HepG2 (cell line): ENCODE data around the gene CLPX. TPM values are rescaled to one million over a fixed set of nuclear protein-coding genes. Genes with fewer than 3 reads are reported as not detected.

Source experiments
- AGO2 ChIP-seq: fragments of 200-400 bp; formaldehyde crosslinking; optimal IDR thresholded peaks from 2 replicates; pipeline ENCODE3; 2017; ENCODE audit warnings: mild to moderate bottlenecking, low read depth, low read length, moderate library complexity
- ELF1 ChIP-seq: sonication (generic); formaldehyde crosslinking; IDR thresholded peaks from 2 replicates; pipeline ENCODE4 v1.4.0; 2020; ENCODE audit warnings: missing genetic modification reagents
- FOXC1 ChIP-seq: sonication (generic); formaldehyde crosslinking; IDR thresholded peaks from 2 replicates; pipeline ENCODE4 v1.8.0; 2022; ENCODE audit warnings: mild to moderate bottlenecking, missing genetic modification reagents, borderline replicate concordance
- FOXK2 ChIP-seq: fragments of 450-650 bp; IDR thresholded peaks from 2 replicates; pipeline ENCODE4 v1.6.1; 2016
- GABPA ChIP-seq, 2 experiments: IDR thresholded peaks; 2 replicates each; pipeline ENCODE4 v1.6.1; 2011 to 2016; ENCODE audit warnings: low read depth in 2 of 2, low read length in 1 of 2, missing biosample characterization in 1 of 2, missing genetic modification characterization in 1 of 2
- JUND ChIP-seq: sonication (generic); formaldehyde crosslinking; IDR thresholded peaks from 2 replicates; pipeline ENCODE4 v1.8.0; 2022; ENCODE audit warnings: mild to moderate bottlenecking, missing genetic modification reagents
- KLF11 ChIP-seq: IDR thresholded peaks from 2 replicates; pipeline ENCODE4 v1.6.1; 2016; ENCODE audit warnings: missing compliant biosample characterization
- MTERF4 ChIP-seq: sonication (generic); formaldehyde crosslinking; IDR thresholded peaks from 2 replicates; pipeline ENCODE4 v1.8.0; 2023; ENCODE audit warnings: mild to moderate bottlenecking, missing genetic modification reagents
- NCOR1 ChIP-seq: fragments of 200-600 bp; sonication (generic); IDR thresholded peaks from 2 replicates; pipeline ENCODE4 v1.7.0; 2017; ENCODE audit warnings: antibody characterized with exemption, low read length, borderline replicate concordance
- PCBP1 ChIP-seq: fragments of 200-400 bp; formaldehyde crosslinking; IDR thresholded peaks from 2 replicates; pipeline ENCODE4 v1.6.1; 2017; ENCODE audit warnings: mild to moderate bottlenecking, low read depth, low read length, borderline replicate concordance
- SAP130 ChIP-seq: IDR thresholded peaks from 2 replicates; pipeline ENCODE4 v1.6.1; 2016; ENCODE audit warnings: low read depth
- SOX6 ChIP-seq, 2 experiments: fragments of 450-650 bp in 1 of 2; sonication (generic) in 1 of 2; formaldehyde crosslinking in 1 of 2; IDR thresholded peaks; 2 replicates each; pipeline versions ENCODE4 v1.4.0 to v1.6.1; 2017 to 2020; ENCODE audit warnings: antibody characterized with exemption in 1 of 2, mild to moderate bottlenecking in 1 of 2, missing genetic modification reagents in 1 of 2
- SP2 ChIP-seq: sonication (generic); formaldehyde crosslinking; IDR thresholded peaks from 2 replicates; pipeline ENCODE4 v1.5.1; 2020; ENCODE audit warnings: mild to moderate bottlenecking, missing genetic modification reagents
- SSRP1 ChIP-seq: IDR thresholded peaks from 2 replicates; pipeline ENCODE4 v1.6.1; 2016; ENCODE audit warnings: control low read depth
- TARDBP ChIP-seq: sonication (generic); formaldehyde crosslinking; IDR thresholded peaks from 2 replicates; pipeline ENCODE4 v1.8.0; 2022; ENCODE audit warnings: mild to moderate bottlenecking, missing genetic modification reagents
- TBX2 ChIP-seq: sonication (generic); formaldehyde crosslinking; IDR thresholded peaks from 2 replicates; pipeline ENCODE4 v1.5.0; 2020; ENCODE audit warnings: missing genetic modification reagents, mild to moderate bottlenecking, borderline replicate concordance
- TP53 ChIP-seq: sonication (generic); formaldehyde crosslinking; conservative IDR thresholded peaks from 2 replicates; pipeline ENCODE4 v1.4.0; 2020; ENCODE audit warnings: missing genetic modification reagents
- ZBTB10 ChIP-seq: sonication (generic); formaldehyde crosslinking; IDR thresholded peaks from 2 replicates; pipeline ENCODE4 v1.4.0; 2020; ENCODE audit warnings: missing genetic modification reagents, borderline replicate concordance
- ZNF605 ChIP-seq: sonication (generic); formaldehyde crosslinking; IDR thresholded peaks from 2 replicates; pipeline ENCODE4 v1.8.0; 2022; ENCODE audit warnings: mild to moderate bottlenecking, missing genetic modification reagents
- ZNF652 ChIP-seq: IDR thresholded peaks from 2 replicates; pipeline ENCODE4 v1.6.1; 2016; ENCODE audit warnings: low read depth, borderline replicate concordance
- ZNF704 ChIP-seq: sonication (generic); formaldehyde crosslinking; IDR thresholded peaks from 2 replicates; pipeline ENCODE4 v1.8.1; 2023; ENCODE audit warnings: mild to moderate bottlenecking, inconsistent platforms, moderate library complexity, missing genetic modification reagents, borderline replicate concordance
- ZNF709 ChIP-seq: sonication (generic); formaldehyde crosslinking; IDR thresholded peaks from 2 replicates; pipeline ENCODE4 v1.5.0; 2020; ENCODE audit warnings: mild to moderate bottlenecking, missing genetic modification reagents
- ZNF776 ChIP-seq: sonication (generic); formaldehyde crosslinking; IDR thresholded peaks from 2 replicates; pipeline ENCODE4 v1.4.0; 2020; ENCODE audit warnings: mild to moderate bottlenecking, missing genetic modification reagents
- ZNF777 ChIP-seq: sonication (generic); formaldehyde crosslinking; IDR thresholded peaks from 2 replicates; pipeline ENCODE4 v1.4.0; 2020; ENCODE audit warnings: missing genetic modification reagents
- ZNF800 ChIP-seq: sonication (generic); formaldehyde crosslinking; IDR thresholded peaks from 2 replicates; pipeline ENCODE4 v1.4.0; 2020; ENCODE audit warnings: missing genetic modification reagents
- polyA plus RNA-seq, 8 experiments: library from polyadenylated mRNA; depleted of rRNA in 3 of 8; stranded (reverse) in 7 of 8; unstranded in 1 of 8; fragments of >200 nt; fragmentation: Illumina TruSeq in 4 of 8; extraction: Trizol in 4 of 8; gene quantifications; 2 replicates each; pipeline versions ENCODE4 v1.2.1 to v1.2.3, GENCODE V29; 2011 to 2016; ENCODE audit warnings: low read depth in 4 of 8, missing spikeins in 1 of 8, mixed read lengths in 1 of 8; ENCODE audit not compliant: insufficient read depth in 1 of 8
- total RNA-seq, 5 experiments: library from RNA; depleted of rRNA; stranded (reverse); fragments of >200 nt; fragmentation: Illumina TruSeq; extraction: Trizol; gene quantifications; 2 replicates each; pipeline ENCODE4 v1.2.3, GENCODE V29; 2016; ENCODE audit warnings: low read depth in 1 of 5

CLPX gene
- total and polyA plus RNA-seq, 2 of the 13 experiments (the other 11 are each of a cell fraction or from before 2014, with no cell fraction given), result 33.9 to 61.3 TPM

- TF ChIP-seq ELF1 (0 out of 2 replicates have a peak, but pooled peaks have one; percentile 11), AGO2 (peak; percentile 81), ZNF605 (CRISPR knock-in tag) (peak; percentile 82), TBX2 (CRISPR knock-in tag) (no peak), NCOR1 (no peak), ZNF709 (CRISPR knock-in tag) (0 out of 2 replicates have a peak, but pooled peaks have one; percentile 38), SSRP1 (CRISPR knock-in tag) (no peak), ZBTB10 (CRISPR knock-in tag) (no peak; the same call in 1 of the 2 replicates), FOXC1 (no peak), TP53 (CRISPR knock-in tag) (no peak), SOX6 (IDR thresholded peaks at IDR 0.05) (no peak), SOX6 (CRISPR knock-in tag; IDR thresholded peaks at IDR 0.05) (no peak), MTERF4 (peak; percentile 19; the same call in 1 of the 2 replicates), SAP130 (CRISPR knock-in tag) (peak; percentile 59), FOXK2 (peak; percentile 88), KLF11 (CRISPR knock-in tag) (0 out of 2 replicates have a peak, but pooled peaks have one; percentile 35), PCBP1 (peak; percentile 9; the same call in 1 of the 2 replicates), GABPA (IDR thresholded peaks at IDR 0.05; ENCODE audit: low read depth, low read length) (no peak), GABPA (CRISPR knock-in tag; IDR thresholded peaks at IDR 0.05; ENCODE audit: low read depth) (0 out of 2 replicates have a peak, but pooled peaks have one; percentile 26), TARDBP (no peak), ZNF776 (CRISPR knock-in tag) (no peak), JUND (CRISPR knock-in tag) (no peak), SP2 (no peak), ZNF777 (CRISPR knock-in tag) (no peak; the same call in 1 of the 2 replicates), ZNF704 (0 out of 2 replicates have a peak, but pooled peaks have one; percentile 24), ZNF652 (CRISPR knock-in tag) (no peak), ZNF800 (CRISPR knock-in tag) (0 out of 2 replicates have a peak, but pooled peaks have one; percentile 10)
Measured at GRCh38 chr15:65184305-65184867, 756 bp downstream of the CLPX start (continued).
